Muscle of leg (tissue), 11 donors: ENCODE data around the gene STARD8. TPM values are rescaled to one million over a fixed set of nuclear protein-coding genes. Genes with fewer than 3 reads are reported as not detected.
"Not testable (repeated sequence)": the region's sequence is repeated elsewhere in the genome, so short reads cannot be mapped to it uniquely, and the experiment has no call there.

Experiments
- DNase-seq: peaks from one replicate; pipeline ENCODE4 v3.0.0; 2013
- H3K27ac ChIP-seq: one replicate; pipeline ENCODE4 v1.5.1; 2013; ENCODE audit warnings: mild to moderate bottlenecking, low read length, control low read depth
- H3K27me3 ChIP-seq: one replicate; pipeline ENCODE4 v1.6.1; 2013; ENCODE audit warnings: low read length; ENCODE audit not compliant: control insufficient read depth, insufficient read depth
- H3K36me3 ChIP-seq: one replicate; pipeline ENCODE4 v1.6.1; 2013; ENCODE audit warnings: low read length; ENCODE audit not compliant: control insufficient read depth, insufficient read depth
- H3K4me1 ChIP-seq: one replicate; pipeline ENCODE4 v1.6.1; 2013; ENCODE audit warnings: low read length; ENCODE audit not compliant: control insufficient read depth, insufficient read depth
- H3K4me3 ChIP-seq: one replicate; pipeline ENCODE4 v1.5.1; 2013; ENCODE audit warnings: low read length, control low read depth
- H3K9me3 ChIP-seq: replicated peaks from 2 replicates; pipeline ENCODE4 v1.6.1; 2013; ENCODE audit warnings: low read depth, low read length; ENCODE audit not compliant: control insufficient read depth
- whole genome bisulfite sequencing: methylation state at CpG from one replicate; pipeline ENCODE4 v1.1.5; 2013; ENCODE audit warnings: missing lambda C conversion rate; ENCODE audit not compliant: insufficient coverage; 5-methylcytosine and 5-hydroxymethylcytosine counted together
- polyA plus RNA-seq, 8 donors: library from polyadenylated mRNA; unstranded; fragments of 120-200 nt; gene quantifications; one replicate each; pipeline versions ENCODE4 v1.2.1 to v1.2.3, GENCODE V29; 2013; ENCODE audit warnings: inconsistent platforms in 1 of 8, low replicate concordance in 1 of 8; ENCODE audit not compliant: insufficient read length in 8 of 8, insufficient read depth in 1 of 8
- total RNA-seq: library from RNA; stranded (reverse); fragments of 120-200 nt; gene quantifications from one replicate; pipeline ENCODE4 v1.2.4, GENCODE V29; 2013

Gene STARD8
- total and polyA plus RNA-seq, 9 donors, result 13.1 to 20.2 (median 16.9) TPM

- no peak overlapping the region for H3K4me3 ChIP-seq
- no peak overlapping the region for H3K27ac ChIP-seq
- H3K27me3 ChIP-seq, result peaks cover 11% of the 10 kb centered on the region
- H3K36me3 ChIP-seq, result no peaks in the 10 kb centered on the region
- H3K9me3 ChIP-seq, result no peaks in the 10 kb centered on the region
- no peaks in the 10 kb centered on the region for H3K4me1 ChIP-seq
- DNase-seq, result no peak
- no CpG with 5 or more reads among the region's 1 CpG for WGBS
Observed at GRCh38 chrX:68735266-68735665, 87.8 kb downstream of the STARD8 start.

- not testable (repeated sequence) for H3K4me1 ChIP-seq, DNase-seq, H3K27me3 ChIP-seq, H3K4me3 ChIP-seq, H3K36me3 ChIP-seq, H3K27ac ChIP-seq, H3K9me3 ChIP-seq
- no CpG with 5 or more reads among the region's 3 CpGs for WGBS
Observed at GRCh38 chrX:68741864-68742263, 94.4 kb downstream of the STARD8 start.

- H3K4me3 ChIP-seq, result no peak overlapping the region
- 67% methylated on average over 1 of the region's 1 CpG for WGBS
- H3K9me3 ChIP-seq, result no peaks in the 10 kb centered on the region
- no peak for DNase-seq
- H3K36me3 ChIP-seq, result no peaks in the 10 kb centered on the region
- peaks cover 17% of the 10 kb centered on the region for H3K27me3 ChIP-seq
- no peaks in the 10 kb centered on the region for H3K4me1 ChIP-seq
- no peak overlapping the region for H3K27ac ChIP-seq
Observed at GRCh38 chrX:68743754-68744153, 96.3 kb downstream of the STARD8 start.

- Histone ChIP-seq H3K27ac (no peak overlapping the region), H3K9me3 (no peaks in the 10 kb centered on the region), H3K27me3 (peaks cover 30% of the 10 kb centered on the region), H3K4me1 (no peaks in the 10 kb centered on the region), H3K4me3 (no peak overlapping the region), H3K36me3 (no peaks in the 10 kb centered on the region)
- WGBS, result 33% methylated on average over 4 of the region's 5 CpGs
- no peak for DNase-seq
Observed at GRCh38 chrX:68746988-68747387, 99.5 kb downstream of the STARD8 start.

- no peaks in the 10 kb centered on the region for H3K36me3 ChIP-seq
- DNase-seq, result no peak
- no peaks in the 10 kb centered on the region for H3K9me3 ChIP-seq
- H3K4me3 ChIP-seq, result no peak overlapping the region
- 56% methylated on average over 4 of the region's 7 CpGs for WGBS
- no peak overlapping the region for H3K27ac ChIP-seq
- peaks cover 33% of the 10 kb centered on the region for H3K27me3 ChIP-seq
- no peaks in the 10 kb centered on the region for H3K4me1 ChIP-seq
Observed at GRCh38 chrX:68748030-68748429, 100.6 kb downstream of the STARD8 start.

- WGBS, result 93% methylated on average over 3 of the region's 3 CpGs
- H3K4me1 ChIP-seq, result no peaks in the 10 kb centered on the region
- H3K36me3 ChIP-seq, result no peaks in the 10 kb centered on the region
- DNase-seq, result no peak
- H3K27me3 ChIP-seq, result peaks cover 34% of the 10 kb centered on the region
- H3K4me3 ChIP-seq, result no peak overlapping the region
- no peaks in the 10 kb centered on the region for H3K9me3 ChIP-seq
- no peak overlapping the region for H3K27ac ChIP-seq
Observed at GRCh38 chrX:68749426-68749825, 102.0 kb downstream of the STARD8 start.

GRCh38 chrX:68750316-68750715 is 102.8 kb downstream of the STARD8 start:
- Histone ChIP-seq H3K36me3 (no peaks in the 10 kb centered on the region), H3K4me1 (no peaks in the 10 kb centered on the region), H3K4me3 (no peak overlapping the region), H3K27ac (no peak overlapping the region), H3K9me3 (no peaks in the 10 kb centered on the region), H3K27me3 (peaks cover 31% of the 10 kb centered on the region)
- no CpG with 5 or more reads among the region's 3 CpGs for WGBS
- DNase-seq, result no peak

GRCh38 chrX:68751372-68751771 is 103.9 kb downstream of the STARD8 start:
- peaks cover 33% of the 10 kb centered on the region for H3K27me3 ChIP-seq
- H3K9me3 ChIP-seq, result no peaks in the 10 kb centered on the region
- H3K27ac ChIP-seq, result no peak overlapping the region
- DNase-seq, result no peak
- H3K4me3 ChIP-seq, result no peak overlapping the region
- 50% methylated on average over 1 of the region's 2 CpGs for whole genome bisulfite sequencing
- H3K4me1 ChIP-seq, result no peaks in the 10 kb centered on the region
- H3K36me3 ChIP-seq, result no peaks in the 10 kb centered on the region

- DNase-seq, result no peak
- H3K4me3 ChIP-seq, result no peak overlapping the region
- H3K9me3 ChIP-seq, result no peaks in the 10 kb centered on the region
- H3K27ac ChIP-seq, result no peak overlapping the region
- H3K36me3 ChIP-seq, result no peaks in the 10 kb centered on the region
- H3K4me1 ChIP-seq, result no peaks in the 10 kb centered on the region
- peaks cover 34% of the 10 kb centered on the region for H3K27me3 ChIP-seq
- WGBS, result no CpG with 5 or more reads among the region's 2 CpGs
Observed at GRCh38 chrX:68753218-68753617, 105.8 kb downstream of the STARD8 start.

- Histone ChIP-seq H3K27me3 (peaks cover 39% of the 10 kb centered on the region), H3K27ac (no peak overlapping the region), H3K36me3 (no peaks in the 10 kb centered on the region), H3K4me3 (no peak overlapping the region), H3K4me1 (no peaks in the 10 kb centered on the region), H3K9me3 (no peaks in the 10 kb centered on the region)
- 60% methylated on average over 2 of the region's 7 CpGs for WGBS
- DNase-seq, result no peak
Observed at GRCh38 chrX:68754406-68754805, 106.9 kb downstream of the STARD8 start.

GRCh38 chrX:68755616-68756125 is 108.2 kb downstream of the STARD8 start:
- no CpG with 5 or more reads among the region's 3 CpGs for WGBS

More at GRCh38 chrX:68755616-68756125, 108.2 kb downstream of the STARD8 start:
- Histone ChIP-seq H3K27me3 (peaks cover 37% of the 10 kb centered on the region), H3K9me3 (no peaks in the 10 kb centered on the region), H3K4me3 (no peak overlapping the region), H3K36me3 (no peaks in the 10 kb centered on the region), H3K27ac (no peak overlapping the region), H3K4me1 (no peaks in the 10 kb centered on the region)
- DNase-seq, result peak; percentile 51
